ENCODE results near the gene EYS.

GRCh38 chr6:64505312-64505711, 1201.7 kb downstream of the EYS start:
- no peak for TF ChIP-seq CTCF (IDR thresholded peaks at IDR 0.05; ENCODE audit: low read depth, low read length, missing input control)
- TF ChIP-seq ZBTB33 (IDR thresholded peaks at IDR 0.05) = no peak
- TF ChIP-seq TAF1 (conservative IDR thresholded peaks at IDR 0.05) = no peak
- no peak for TF ChIP-seq REST (IDR thresholded peaks at IDR 0.05)
